HG02588 (cell line): ENCODE results near the gene GREM1.

Experiments
- ATAC-seq: cut with Tn5 transposase; IDR thresholded peaks from one replicate; pipeline ENCODE4 v1.9.1; 2021; ENCODE audit warnings: mild to moderate bottlenecking, moderate library complexity; ENCODE audit not compliant: unreplicated experiment

The GREM1 gene

GRCh38 chr15:32775103-32775502 lies 57.3 kb downstream of the GREM1 start:
- ATAC-seq = no peak

GRCh38 chr15:32778391-32779176 lies 60.8 kb downstream of the GREM1 start:
- ATAC-seq = no peak

DNA sequence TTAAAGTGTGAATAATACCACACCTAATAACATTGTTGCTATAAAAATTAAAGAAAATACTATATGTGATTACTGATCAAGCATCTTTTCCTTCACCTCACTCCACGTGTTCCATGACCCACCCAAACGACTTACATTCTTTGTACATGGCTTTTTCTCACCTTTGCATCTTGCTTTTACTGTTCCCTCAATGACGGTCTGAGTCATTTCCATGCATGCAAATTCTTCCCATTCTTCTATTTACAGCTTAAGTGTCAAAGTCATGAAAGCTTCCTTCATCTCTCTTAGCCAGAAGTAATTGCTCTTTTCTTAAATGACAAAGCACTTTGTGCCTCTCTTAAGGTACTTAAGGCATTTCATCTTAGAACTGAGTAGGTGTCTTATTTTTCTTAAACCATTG lies 64.0 kb downstream of the GREM1 start:
- no peak for ATAC-seq

DNA sequence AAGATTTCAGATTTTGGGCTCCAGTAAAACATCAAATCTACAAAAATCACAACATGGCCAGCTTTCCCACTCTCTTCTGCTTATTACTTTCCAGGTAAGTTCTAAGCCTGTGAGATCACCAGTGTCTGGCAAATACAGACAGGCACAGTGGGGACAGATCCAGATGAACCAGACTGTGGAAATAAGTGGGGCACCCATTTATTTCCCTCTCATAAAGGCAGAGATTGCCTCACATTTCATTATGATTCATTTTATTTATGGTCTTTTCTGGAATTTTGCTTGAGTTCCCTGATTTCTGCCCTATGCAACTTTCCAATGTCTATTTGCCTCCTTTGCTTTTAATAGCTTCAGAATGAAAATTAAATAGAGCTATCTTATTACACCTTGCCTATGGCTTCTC lies 66.8 kb downstream of the GREM1 start:
- no peak for ATAC-seq

- no peak for ATAC-seq
These were observed 69.1 kb downstream of the GREM1 start for GRCh38 chr15:32786906-32787305.

GRCh38 chr15:32787949-32788348 lies 70.1 kb downstream of the GREM1 start:
- ATAC-seq = no peak

DNA sequence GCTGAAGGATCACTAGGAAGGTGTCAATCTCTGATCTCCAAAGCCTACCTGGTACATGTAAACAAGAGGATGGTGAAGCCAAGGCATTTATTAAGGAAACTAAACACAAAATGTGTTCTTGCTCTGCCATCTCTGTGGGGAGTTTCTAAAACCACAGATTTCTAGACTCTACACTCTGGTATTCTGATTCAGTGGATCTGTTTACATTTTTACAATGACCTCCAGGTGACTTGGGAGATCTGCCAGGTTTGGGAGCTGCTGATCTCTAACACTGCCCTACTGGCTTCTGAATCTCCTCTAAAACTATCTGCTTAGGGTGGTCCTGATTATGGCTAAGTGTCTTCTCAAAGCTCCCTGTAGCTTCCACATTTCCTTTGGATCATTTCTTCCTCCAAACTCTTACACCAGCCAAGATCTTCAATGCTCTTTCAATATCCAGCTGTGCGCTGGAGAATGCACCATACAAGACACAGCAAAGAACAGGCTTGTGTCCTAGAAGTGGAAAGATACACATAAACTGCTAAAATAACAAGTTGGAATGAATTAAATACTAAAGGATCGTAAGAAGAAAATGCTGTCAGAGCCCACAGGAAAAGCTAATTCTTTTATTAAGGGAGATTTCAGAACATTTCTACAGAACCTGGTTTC lies 72.7 kb downstream of the GREM1 start:
- ATAC-seq = no peak

DNA sequence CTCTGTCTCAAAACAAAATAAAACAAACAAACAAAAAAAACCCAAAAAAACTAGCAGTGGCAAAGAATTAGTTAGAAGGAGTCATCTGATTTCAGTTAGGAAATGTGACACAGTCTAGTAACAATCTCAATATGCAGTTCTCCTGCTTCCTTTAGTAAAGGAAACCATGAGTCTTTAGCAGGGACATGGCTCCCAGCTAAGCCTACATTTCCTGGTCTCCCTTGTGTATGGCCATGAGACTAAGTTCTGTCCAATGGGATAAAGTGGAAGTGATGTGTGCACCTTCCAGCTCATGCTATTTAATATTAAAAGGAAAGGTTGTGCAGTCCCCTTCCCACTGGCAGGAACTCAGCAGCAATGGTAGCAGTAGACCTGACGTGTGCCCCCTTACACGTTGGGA lies 74.6 kb downstream of the GREM1 start:
- no peak for ATAC-seq
